AG10803 (cell line): ENCODE results near the gene SCGB3A1.

Source experiments
- DNase-seq: peaks from one replicate; pipeline ENCODE4 v3.0.0; 2010; ENCODE audit warnings: low read depth
- H3K4me3 ChIP-seq: 2 replicates; pipeline ENCODE4 v1.5.1; 2011; ENCODE audit warnings: mild to moderate bottlenecking, low read length, control low read depth
- CTCF ChIP-seq: conservative IDR thresholded peaks from 2 replicates; pipeline ENCODE4 v1.5.1; 2011; ENCODE audit warnings: mild to moderate bottlenecking, low read length, control low read depth, inconsistent platforms

Gene SCGB3A1

GRCh38 chr5:180595046-180595379 is 3.7 kb upstream of the SCGB3A1 start:
- no peak for TF ChIP-seq CTCF
- no peak for DNase-seq
- no peak overlapping the region for H3K4me3 ChIP-seq

GRCh38 chr5:180594311-180595045 is 3.2 kb upstream of the SCGB3A1 start:
- DNase-seq: no peak
- no peak overlapping the region for H3K4me3 ChIP-seq
- TF ChIP-seq CTCF: no peak

- no peak overlapping the region for H3K4me3 ChIP-seq
- TF ChIP-seq CTCF: no peak
- DNase-seq: no peak
Observed at GRCh38 chr5:180593446-180594206, 2.3 kb upstream of the SCGB3A1 start.

GRCh38 chr5:180592176-180592575 is 877 bp upstream of the SCGB3A1 start:
- DNase-seq: no peak
- TF ChIP-seq CTCF: no peak
- H3K4me3 ChIP-seq: no peak overlapping the region

- DNase-seq: no peak
- no peak overlapping the region for H3K4me3 ChIP-seq
- TF ChIP-seq CTCF: no peak
Observed at GRCh38 chr5:180590543-180591310, 572 bp downstream of the SCGB3A1 start.

GRCh38 chr5:180589771-180590542 is 1.3 kb downstream of the SCGB3A1 start:
- H3K4me3 ChIP-seq: no peak overlapping the region
- TF ChIP-seq CTCF: no peak
- DNase-seq: no peak
